ENCODE measurements around the gene CACNB3. TPM values are rescaled to one million over a fixed set of nuclear protein-coding genes. Genes with fewer than 3 reads are reported as not detected.

Gene CACNB3
- total and polyA plus RNA-seq, 9 of the 15 experiments (the other 6 are each of a cell fraction or from before 2014, with no cell fraction given) = 0.24 to 2.0 (median 1.5) TPM

DNA sequence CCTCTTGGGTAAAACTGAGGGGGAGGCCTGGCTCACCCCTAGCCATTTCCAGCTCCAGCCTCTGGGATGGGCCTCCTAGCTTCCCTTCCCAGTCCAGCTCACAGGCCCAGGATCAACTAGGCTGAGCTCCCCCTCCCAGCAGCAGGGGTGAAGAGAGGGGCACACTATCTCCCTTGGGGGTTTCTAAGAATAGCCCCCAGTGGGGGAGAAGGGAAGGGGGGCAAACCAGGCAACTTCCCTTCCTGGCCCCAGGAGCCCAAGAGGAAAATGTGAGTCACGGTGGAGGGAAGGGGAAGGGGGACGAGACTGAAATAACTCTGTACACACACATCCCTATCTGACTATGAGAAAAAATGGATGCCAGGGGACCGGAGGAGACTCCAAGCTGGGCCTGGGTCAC, 38.4 kb upstream of the CACNB3 start (continued):
- TF ChIP-seq, protein P1, sequence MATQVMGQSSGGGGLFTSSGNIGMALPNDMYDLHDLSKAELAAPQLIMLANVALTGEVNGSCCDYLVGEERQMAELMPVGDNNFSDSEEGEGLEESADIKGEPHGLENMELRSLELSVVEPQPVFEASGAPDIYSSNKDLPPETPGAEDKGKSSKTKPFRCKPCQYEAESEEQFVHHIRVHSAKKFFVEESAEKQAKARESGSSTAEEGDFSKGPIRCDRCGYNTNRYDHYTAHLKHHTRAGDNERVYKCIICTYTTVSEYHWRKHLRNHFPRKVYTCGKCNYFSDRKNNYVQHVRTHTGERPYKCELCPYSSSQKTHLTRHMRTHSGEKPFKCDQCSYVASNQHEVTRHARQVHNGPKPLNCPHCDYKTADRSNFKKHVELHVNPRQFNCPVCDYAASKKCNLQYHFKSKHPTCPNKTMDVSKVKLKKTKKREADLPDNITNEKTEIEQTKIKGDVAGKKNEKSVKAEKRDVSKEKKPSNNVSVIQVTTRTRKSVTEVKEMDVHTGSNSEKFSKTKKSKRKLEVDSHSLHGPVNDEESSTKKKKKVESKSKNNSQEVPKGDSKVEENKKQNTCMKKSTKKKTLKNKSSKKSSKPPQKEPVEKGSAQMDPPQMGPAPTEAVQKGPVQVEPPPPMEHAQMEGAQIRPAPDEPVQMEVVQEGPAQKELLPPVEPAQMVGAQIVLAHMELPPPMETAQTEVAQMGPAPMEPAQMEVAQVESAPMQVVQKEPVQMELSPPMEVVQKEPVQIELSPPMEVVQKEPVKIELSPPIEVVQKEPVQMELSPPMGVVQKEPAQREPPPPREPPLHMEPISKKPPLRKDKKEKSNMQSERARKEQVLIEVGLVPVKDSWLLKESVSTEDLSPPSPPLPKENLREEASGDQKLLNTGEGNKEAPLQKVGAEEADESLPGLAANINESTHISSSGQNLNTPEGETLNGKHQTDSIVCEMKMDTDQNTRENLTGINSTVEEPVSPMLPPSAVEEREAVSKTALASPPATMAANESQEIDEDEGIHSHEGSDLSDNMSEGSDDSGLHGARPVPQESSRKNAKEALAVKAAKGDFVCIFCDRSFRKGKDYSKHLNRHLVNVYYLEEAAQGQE (IDR thresholded peaks at IDR 0.05; ENCODE audit: borderline replicate concordance) = no peak
- TF ChIP-seq, protein P1 (CRISPR knock-in tag; IDR thresholded peaks at IDR 0.05; ENCODE audit: low read depth) = no peak
- no peak for TF ChIP-seq TCFL5 (CRISPR knock-in tag; conservative IDR thresholded peaks at IDR 0.05)
- TF ChIP-seq TAF7 (tag; IDR thresholded peaks at IDR 0.05) = no peak
- TF ChIP-seq, protein P2, sequence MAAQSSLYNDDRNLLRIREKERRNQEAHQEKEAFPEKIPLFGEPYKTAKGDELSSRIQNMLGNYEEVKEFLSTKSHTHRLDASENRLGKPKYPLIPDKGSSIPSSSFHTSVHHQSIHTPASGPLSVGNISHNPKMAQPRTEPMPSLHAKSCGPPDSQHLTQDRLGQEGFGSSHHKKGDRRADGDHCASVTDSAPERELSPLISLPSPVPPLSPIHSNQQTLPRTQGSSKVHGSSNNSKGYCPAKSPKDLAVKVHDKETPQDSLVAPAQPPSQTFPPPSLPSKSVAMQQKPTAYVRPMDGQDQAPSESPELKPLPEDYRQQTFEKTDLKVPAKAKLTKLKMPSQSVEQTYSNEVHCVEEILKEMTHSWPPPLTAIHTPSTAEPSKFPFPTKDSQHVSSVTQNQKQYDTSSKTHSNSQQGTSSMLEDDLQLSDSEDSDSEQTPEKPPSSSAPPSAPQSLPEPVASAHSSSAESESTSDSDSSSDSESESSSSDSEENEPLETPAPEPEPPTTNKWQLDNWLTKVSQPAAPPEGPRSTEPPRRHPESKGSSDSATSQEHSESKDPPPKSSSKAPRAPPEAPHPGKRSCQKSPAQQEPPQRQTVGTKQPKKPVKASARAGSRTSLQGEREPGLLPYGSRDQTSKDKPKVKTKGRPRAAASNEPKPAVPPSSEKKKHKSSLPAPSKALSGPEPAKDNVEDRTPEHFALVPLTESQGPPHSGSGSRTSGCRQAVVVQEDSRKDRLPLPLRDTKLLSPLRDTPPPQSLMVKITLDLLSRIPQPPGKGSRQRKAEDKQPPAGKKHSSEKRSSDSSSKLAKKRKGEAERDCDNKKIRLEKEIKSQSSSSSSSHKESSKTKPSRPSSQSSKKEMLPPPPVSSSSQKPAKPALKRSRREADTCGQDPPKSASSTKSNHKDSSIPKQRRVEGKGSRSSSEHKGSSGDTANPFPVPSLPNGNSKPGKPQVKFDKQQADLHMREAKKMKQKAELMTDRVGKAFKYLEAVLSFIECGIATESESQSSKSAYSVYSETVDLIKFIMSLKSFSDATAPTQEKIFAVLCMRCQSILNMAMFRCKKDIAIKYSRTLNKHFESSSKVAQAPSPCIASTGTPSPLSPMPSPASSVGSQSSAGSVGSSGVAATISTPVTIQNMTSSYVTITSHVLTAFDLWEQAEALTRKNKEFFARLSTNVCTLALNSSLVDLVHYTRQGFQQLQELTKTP (IDR thresholded peaks at IDR 0.05; ENCODE audit: low read depth in 1 of 2, partially characterized antibody in 2 of 2) = no peak
- TF ChIP-seq, protein P3, sequence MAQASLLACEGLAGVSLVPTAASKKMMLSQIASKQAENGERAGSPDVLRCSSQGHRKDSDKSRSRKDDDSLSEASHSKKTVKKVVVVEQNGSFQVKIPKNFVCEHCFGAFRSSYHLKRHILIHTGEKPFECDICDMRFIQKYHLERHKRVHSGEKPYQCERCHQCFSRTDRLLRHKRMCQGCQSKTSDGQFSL (CRISPR knock-in tag; IDR thresholded peaks at IDR 0.05) = peak; percentile 75; the same call in 1 of the 2 replicates
- TF ChIP-seq, protein P3 (tag; IDR thresholded peaks at IDR 0.05) = no peak
- TF ChIP-seq, protein P4, sequence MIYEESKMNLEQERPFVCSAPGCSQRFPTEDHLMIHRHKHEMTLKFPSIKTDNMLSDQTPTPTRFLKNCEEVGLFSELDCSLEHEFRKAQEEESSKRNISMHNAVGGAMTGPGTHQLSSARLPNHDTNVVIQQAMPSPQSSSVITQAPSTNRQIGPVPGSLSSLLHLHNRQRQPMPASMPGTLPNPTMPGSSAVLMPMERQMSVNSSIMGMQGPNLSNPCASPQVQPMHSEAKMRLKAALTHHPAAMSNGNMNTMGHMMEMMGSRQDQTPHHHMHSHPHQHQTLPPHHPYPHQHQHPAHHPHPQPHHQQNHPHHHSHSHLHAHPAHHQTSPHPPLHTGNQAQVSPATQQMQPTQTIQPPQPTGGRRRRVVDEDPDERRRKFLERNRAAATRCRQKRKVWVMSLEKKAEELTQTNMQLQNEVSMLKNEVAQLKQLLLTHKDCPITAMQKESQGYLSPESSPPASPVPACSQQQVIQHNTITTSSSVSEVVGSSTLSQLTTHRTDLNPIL (CRISPR knock-in tag; IDR thresholded peaks at IDR 0.05) = no peak
- TF ChIP-seq, protein P5, sequence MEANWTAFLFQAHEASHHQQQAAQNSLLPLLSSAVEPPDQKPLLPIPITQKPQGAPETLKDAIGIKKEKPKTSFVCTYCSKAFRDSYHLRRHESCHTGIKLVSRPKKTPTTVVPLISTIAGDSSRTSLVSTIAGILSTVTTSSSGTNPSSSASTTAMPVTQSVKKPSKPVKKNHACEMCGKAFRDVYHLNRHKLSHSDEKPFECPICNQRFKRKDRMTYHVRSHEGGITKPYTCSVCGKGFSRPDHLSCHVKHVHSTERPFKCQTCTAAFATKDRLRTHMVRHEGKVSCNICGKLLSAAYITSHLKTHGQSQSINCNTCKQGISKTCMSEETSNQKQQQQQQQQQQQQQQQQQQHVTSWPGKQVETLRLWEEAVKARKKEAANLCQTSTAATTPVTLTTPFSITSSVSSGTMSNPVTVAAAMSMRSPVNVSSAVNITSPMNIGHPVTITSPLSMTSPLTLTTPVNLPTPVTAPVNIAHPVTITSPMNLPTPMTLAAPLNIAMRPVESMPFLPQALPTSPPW (CRISPR knock-in tag; IDR thresholded peaks at IDR 0.05) = peak; percentile 94
- peak; percentile 29; the same call in 1 of the 2 replicates for TF ChIP-seq SPI1 (IDR thresholded peaks at IDR 0.05; ENCODE audit: borderline replicate concordance, low read depth, low read length)
- no peak for TF ChIP-seq NFRKB (IDR thresholded peaks at IDR 0.05; ENCODE audit: low read depth)
- TF ChIP-seq GABPA (tag; conservative IDR thresholded peaks at IDR 0.05; ENCODE audit: low read depth) = 0 out of 2 replicates have a peak, but pooled peaks have one; percentile 26
